HCT116 (cell line): ENCODE data around the gene C19orf85. TPM values are rescaled to one million over a fixed set of nuclear protein-coding genes. Genes with fewer than 3 reads are reported as not detected.

Experiments
- ATAC-seq: fragments of 200-7000 bp; cut with Tn5 transposase; 2 replicates; pipeline ENCODE4 v1.9.1; 2020; ENCODE audit warnings: mild to moderate bottlenecking, moderate library complexity
- BruUV-seq: library from RNA; stranded (reverse); fragments of 400-500 nt; replicated peaks from 2 replicates; lab custom pipeline; 2021; lab: Mats Ljungman, UMichigan
- CTCF ChIA-PET: fragments of 300-600 bp; sonication (Branson Sonifier 250); formaldehyde crosslinking; loops from one replicate; lab custom pipeline; 2021; ENCODE audit warnings: antibody characterized with exemption; lab: Charles Lee
- POLR2A ChIA-PET: fragments of 300-600, 350-600 bp; sonication (Branson Sonifier 250); formaldehyde crosslinking; loops from one replicate; lab custom pipeline; 2021; ENCODE audit warnings: antibody characterized with exemption; lab: Charles Lee
- RAD21 ChIA-PET, 2 experiments: fragments of 300-600 bp; sonication (Branson Sonifier 250); formaldehyde crosslinking; loops; one replicate each; lab custom pipeline; 2023; ENCODE audit warnings: low total read pairs in 2 of 2; ENCODE audit not compliant: uncharacterized antibody in 2 of 2, unreplicated experiment in 2 of 2, low non-redundant PET in 1 of 2; lab: Charles Lee
- DNase-seq: peaks from one replicate; pipeline ENCODE4 v3.0.0-alpha.2; 2010; ENCODE audit warnings: low read depth, low spot score
- H2AFZ ChIP-seq: fragments of 200-600 bp; shearing (Covaris generic), sonication (generic); 2 replicates; pipeline ENCODE4 v1.6.1; 2017; ENCODE audit warnings: low read depth, mixed run types, mixed read lengths, antibody characterized with exemption, low read length; ENCODE audit not compliant: poor library complexity, severe bottlenecking
- H3K27ac ChIP-seq: 2 replicates; pipeline ENCODE4 v1.5.1; 2012; ENCODE audit warnings: low read depth, low read length
- H3K27me3 ChIP-seq: fragments of 200-600 bp; sonication (generic); 2 replicates; pipeline ENCODE4 v1.6.1; 2016; ENCODE audit warnings: mixed run types, low read length, mixed read lengths; ENCODE audit not compliant: insufficient read depth
- H3K36me3 ChIP-seq, 2 experiments: fragments of 200-500 bp in 1 of 2; fragments of 200-600 bp in 1 of 2; sonication (Bioruptor generic) in 1 of 2; sonication (generic) in 1 of 2; 2 replicates each; pipeline versions ENCODE4 v1.5.1 to v1.6.1; 2014 to 2016; ENCODE audit warnings: low read length in 2 of 2, inconsistent platforms in 1 of 2, mixed read lengths in 1 of 2, mixed run types in 1 of 2; ENCODE audit not compliant: insufficient read depth in 2 of 2, control insufficient read depth in 1 of 2
- H3K4me1 ChIP-seq, 2 experiments: fragments of 200-600 bp in 1 of 2; sonication (generic) in 1 of 2; 2 replicates each; pipeline versions ENCODE4 v1.5.1 to v1.6.1; 2012 to 2017; ENCODE audit warnings: low read length in 2 of 2, inconsistent platforms in 1 of 2, mild to moderate bottlenecking in 1 of 2, mixed read lengths in 1 of 2, mixed run types in 1 of 2, moderate library complexity in 1 of 2; ENCODE audit not compliant: insufficient read depth in 2 of 2, control insufficient read depth in 1 of 2
- H3K4me2 ChIP-seq: fragments of 200-600 bp; sonication (generic); 2 replicates; pipeline ENCODE4 v1.6.1; 2017; ENCODE audit warnings: mixed run types, low read length, mixed read lengths
- H3K4me3 ChIP-seq, 2 experiments: fragments of 200-600 bp in 1 of 2; sonication (generic) in 1 of 2; replicated peaks in 1 of 2; 2 replicates each; pipeline ENCODE4 v1.5.1; 2011 to 2016; ENCODE audit warnings: low read length in 2 of 2, control low read depth in 1 of 2, low read depth in 1 of 2, mild to moderate bottlenecking in 1 of 2, mixed read lengths in 1 of 2, mixed run types in 1 of 2
- H3K79me2 ChIP-seq: fragments of 200-600 bp; sonication (generic); 2 replicates; pipeline ENCODE4 v1.6.1; 2017; ENCODE audit warnings: mild to moderate bottlenecking, mixed run types, low read length, moderate library complexity, mixed read lengths; ENCODE audit not compliant: insufficient read depth
- H3K9ac ChIP-seq: fragments of 200-600 bp; sonication (generic); 2 replicates; pipeline ENCODE4 v1.6.1; 2016; ENCODE audit warnings: low read length, mixed read lengths
- H3K9me2 ChIP-seq: fragments of 200-600 bp; sonication (generic), shearing (Covaris generic); 2 replicates; pipeline ENCODE4 v1.6.1; 2017; ENCODE audit warnings: mixed run types, mild to moderate bottlenecking, moderate library complexity; ENCODE audit not compliant: insufficient read depth
- H3K9me3 ChIP-seq, 2 experiments: fragments of 200-500 bp in 1 of 2; fragments of 200-600 bp in 1 of 2; sonication (Bioruptor generic) in 1 of 2; sonication (generic) in 1 of 2; 2 replicates each; pipeline ENCODE4 v1.6.1; 2014 to 2017; ENCODE audit warnings: low read length in 2 of 2, mixed read lengths in 2 of 2, inconsistent platforms in 1 of 2, low read depth in 1 of 2, mild to moderate bottlenecking in 1 of 2, mixed run types in 1 of 2, moderate library complexity in 1 of 2; ENCODE audit not compliant: control insufficient read depth in 1 of 2, insufficient read depth in 1 of 2
- H4K20me1 ChIP-seq: fragments of 200-600 bp; sonication (generic), shearing (Covaris generic); 2 replicates; pipeline ENCODE4 v1.6.1; 2017; ENCODE audit warnings: mixed run types, mild to moderate bottlenecking, moderate library complexity; ENCODE audit not compliant: insufficient read depth
- CTCF ChIP-seq, 3 experiments: fragments of 200-600 bp in 1 of 3; sonication (generic) in 1 of 3; IDR thresholded peaks in 2 of 3; conservative IDR thresholded peaks in 1 of 3; 2 replicates each; pipeline ENCODE4 v1.5.1; 2012 to 2017; ENCODE audit warnings: low read depth in 2 of 3, low read length in 2 of 3, antibody characterized with exemption in 1 of 3, borderline replicate concordance in 1 of 3, control low read depth in 1 of 3, mild to moderate bottlenecking in 1 of 3, mixed read lengths in 1 of 3, mixed run types in 1 of 3, moderate library complexity in 1 of 3; ENCODE audit not compliant: insufficient read depth in 1 of 3
- EGR1 ChIP-seq: IDR thresholded peaks from 2 replicates; pipeline ENCODE4 v1.6.1; 2012; ENCODE audit warnings: low read depth
- ELF1 ChIP-seq: IDR thresholded peaks from 2 replicates; pipeline ENCODE4 v1.6.1; 2012; ENCODE audit warnings: low read depth, borderline replicate concordance
- RAD21 ChIP-seq: IDR thresholded peaks from 2 replicates; pipeline ENCODE4 v1.6.1; 2012; ENCODE audit warnings: low read depth, mild to moderate bottlenecking
- TCF7L2 ChIP-seq: IDR thresholded peaks from 2 replicates; pipeline ENCODE4 v1.7.0; 2011; ENCODE audit warnings: borderline replicate concordance, inconsistent platforms; ENCODE audit not compliant: insufficient read depth, insufficient read length; ENCODE audit errors: extremely low read depth
- intact Hi-C: fragments of 100-400 bp; cut with micrococcal nuclease; formaldehyde crosslinking; loops from 2 replicates; pipeline ENCODE4 v1.10.0; 2022
- total RNA-seq: library from RNA; stranded (reverse); gene quantifications from one replicate; pipeline ENCODE4 v1.2.1, GENCODE V29; 2021; ENCODE audit not compliant: unreplicated experiment

Gene C19orf85
- total RNA-seq, 1 experiment from 2014 or later: 0.34 TPM

DNA sequence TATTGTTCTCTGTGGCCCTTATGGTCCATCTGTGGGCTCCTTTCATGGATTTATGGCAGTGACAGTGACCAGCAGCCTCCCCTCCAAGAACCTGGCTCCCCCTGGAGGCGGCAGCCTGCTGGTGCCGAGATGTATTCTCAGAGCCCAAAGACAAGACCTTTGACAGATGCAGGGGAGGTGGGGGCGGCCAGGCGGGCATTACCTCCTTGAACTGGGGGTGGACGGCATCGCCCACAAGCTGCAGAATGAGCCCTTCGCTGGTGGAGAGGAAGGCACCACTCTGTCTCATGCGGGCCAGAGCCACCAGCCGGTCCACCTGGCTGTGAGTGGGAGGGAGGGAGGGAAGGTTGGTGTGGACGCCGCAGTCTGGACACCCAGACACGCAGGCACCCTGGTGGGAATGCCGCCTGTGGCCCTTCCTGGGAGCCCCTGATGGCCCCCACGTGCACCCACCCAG lies 9.7 kb downstream of the C19orf85 start:
- Histone ChIP-seq H3K9me3 (no peaks in the 10 kb centered on the region), H3K27ac (no peak overlapping the region), H3K4me3 (no peak overlapping the region), H3K4me1 (peaks cover 0 to 5% of the 10 kb centered on the region in 2 experiments; a peak in 2 of 4 replicates), H3K79me2 (peaks cover 7% of the 10 kb centered on the region; the same call in 1 of the 2 replicates), H3K9ac (no peak overlapping the region), H3K4me2 (no peak overlapping the region), H2AFZ (no peak overlapping the region), H4K20me1 (no peaks in the 10 kb centered on the region), H3K36me3 (no peaks in the 10 kb centered on the region; a peak in 1 of 4 replicates), H3K27me3 (no peaks in the 10 kb centered on the region), H3K9me2 (no peaks in the 10 kb centered on the region)
- ATAC-seq (peak; percentile 71), DNase-seq (no peak)
- RAD21 ChIA-PET: interaction anchor here in 1 of 2 experiments (0.5 kb wide), 1 partner anchor 297 kb away, joined by 3 read pairs; no protein-coding TSS in a partner anchor
- no peak for TF ChIP-seq ELF1
- no peak for TF ChIP-seq TCF7L2
- no peak for TF ChIP-seq EGR1
- TF ChIP-seq RAD21: no peak; the same call in 1 of the 2 replicates
- peak in 2 of 3 experiments; percentile 85 to 92 for TF ChIP-seq CTCF (IDR thresholded peaks at IDR 0.05 in 2 of 3, conservative IDR thresholded peaks at IDR 0.05 in 1 of 3; ENCODE audit: borderline replicate concordance in 1 of 3, insufficient read depth in 1 of 3, low read depth in 2 of 3, low read length in 2 of 3)
- intact Hi-C loops: no loop called here
- no TSS peak for BruUV-seq
- CTCF ChIA-PET: no interaction called here
- POLR2A ChIA-PET: no interaction called here
